Panc1 (cell line): Measurements from ENCODE around the gene DQX1. TPM values are rescaled to one million over a fixed set of nuclear protein-coding genes. Genes with fewer than 3 reads are reported as not detected.

Source experiments
- ATAC-seq: fragments of 200-7000 bp; cut with Tn5 transposase; 2 replicates; pipeline ENCODE4 v1.9.1; 2020; ENCODE audit warnings: mild to moderate bottlenecking, moderate library complexity
- BruUV-seq: library from RNA; stranded (reverse); fragments of 400-500 nt; replicated peaks from 2 replicates; lab custom pipeline; 2021; lab: Mats Ljungman, UMichigan
- CTCF ChIA-PET: fragments of 300-600 bp; sonication (Branson Sonifier 250); formaldehyde crosslinking; loops from one replicate; lab custom pipeline; 2022; ENCODE audit warnings: antibody characterized with exemption; lab: Charles Lee
- POLR2A ChIA-PET: fragments of 300-600 bp; sonication (Branson Sonifier 250); formaldehyde crosslinking; loops from one replicate; lab custom pipeline; 2022; ENCODE audit warnings: antibody characterized with exemption; lab: Charles Lee
- DNase-seq: peaks from one replicate; pipeline ENCODE4 v3.0.0-alpha.2; 2010; ENCODE audit warnings: low read depth, low spot score
- H3K27ac ChIP-seq: 2 replicates; pipeline ENCODE4 v1.5.1; 2011; ENCODE audit warnings: mild to moderate bottlenecking, low read length, inconsistent platforms
- H3K27me3 ChIP-seq: fragments of 200-500 bp; sonication (Bioruptor generic); 2 replicates; pipeline ENCODE4 v1.6.0; 2014; ENCODE audit warnings: low read length, inconsistent platforms; ENCODE audit not compliant: control insufficient read depth, insufficient read depth
- H3K36me3 ChIP-seq: fragments of 200-500 bp; sonication (Bioruptor generic); 2 replicates; pipeline ENCODE4 v1.5.1; 2014; ENCODE audit warnings: inconsistent platforms, mild to moderate bottlenecking, low read length, moderate library complexity; ENCODE audit not compliant: control insufficient read depth, insufficient read depth
- H3K4me1 ChIP-seq: 2 replicates; pipeline ENCODE4 v1.5.1; 2011; ENCODE audit warnings: inconsistent platforms, mild to moderate bottlenecking, low read length, moderate library complexity; ENCODE audit not compliant: control insufficient read depth, insufficient read depth
- H3K4me3 ChIP-seq, 2 experiments: 2 replicates each; pipeline ENCODE4 v1.5.1; 2011 to 2012; ENCODE audit warnings: low read depth in 2 of 2, low read length in 2 of 2, mild to moderate bottlenecking in 2 of 2, inconsistent platforms in 1 of 2, moderate library complexity in 1 of 2
- H3K9me3 ChIP-seq: fragments of 200-500 bp; sonication (Bioruptor generic); 2 replicates; pipeline ENCODE4 v1.5.1; 2014; ENCODE audit warnings: low read depth, mild to moderate bottlenecking, inconsistent platforms, low read length, moderate library complexity; ENCODE audit not compliant: control insufficient read depth, insufficient read depth
- POLR2AphosphoS5 ChIP-seq: IDR thresholded peaks from 2 replicates; pipeline ENCODE4 v1.6.1; 2012; ENCODE audit warnings: mild to moderate bottlenecking, low read depth, low read length, moderate library complexity
- SIN3A ChIP-seq: IDR thresholded peaks from 2 replicates; pipeline ENCODE4 v1.6.1; 2012; ENCODE audit warnings: low read depth, mild to moderate bottlenecking, low read length, moderate library complexity, borderline replicate concordance; ENCODE audit not compliant: insufficient read depth
- TCF7L2 ChIP-seq: IDR thresholded peaks from 2 replicates; pipeline ENCODE4 v1.6.1; 2011; ENCODE audit warnings: mild to moderate bottlenecking, low read depth, low read length, inconsistent platforms
- in situ Hi-C: cut with HindIII; loops from 2 replicates; pipeline ENCODE4 v1.10.0; 2016; ENCODE audit warnings: low sequenced_read_pairs, low pct_unique_long_range_greater_than_20kb
- intact Hi-C: fragments of 100-400 bp; cut with micrococcal nuclease; formaldehyde crosslinking; loops from one replicate; pipeline ENCODE4 v1.10.0; 2022; ENCODE audit not compliant: unreplicated experiment
- total RNA-seq: library from RNA; stranded (reverse); gene quantifications from one replicate; pipeline ENCODE4 v1.2.1, GENCODE V29; 2021; ENCODE audit not compliant: unreplicated experiment
- TF ChIP-seq, protein P1 (sequence below), 2 experiments: IDR thresholded peaks; 2 replicates each; pipeline ENCODE4 v1.6.1; 2011 to 2012; ENCODE audit warnings: low read depth in 2 of 2, control low read depth in 1 of 2, low read length in 1 of 2, mild to moderate bottlenecking in 1 of 2, moderate library complexity in 1 of 2; ENCODE audit not compliant: insufficient read depth in 1 of 2

Gene DQX1
- total RNA-seq, 1 experiment from 2014 or later = 0.41 TPM

DNA sequence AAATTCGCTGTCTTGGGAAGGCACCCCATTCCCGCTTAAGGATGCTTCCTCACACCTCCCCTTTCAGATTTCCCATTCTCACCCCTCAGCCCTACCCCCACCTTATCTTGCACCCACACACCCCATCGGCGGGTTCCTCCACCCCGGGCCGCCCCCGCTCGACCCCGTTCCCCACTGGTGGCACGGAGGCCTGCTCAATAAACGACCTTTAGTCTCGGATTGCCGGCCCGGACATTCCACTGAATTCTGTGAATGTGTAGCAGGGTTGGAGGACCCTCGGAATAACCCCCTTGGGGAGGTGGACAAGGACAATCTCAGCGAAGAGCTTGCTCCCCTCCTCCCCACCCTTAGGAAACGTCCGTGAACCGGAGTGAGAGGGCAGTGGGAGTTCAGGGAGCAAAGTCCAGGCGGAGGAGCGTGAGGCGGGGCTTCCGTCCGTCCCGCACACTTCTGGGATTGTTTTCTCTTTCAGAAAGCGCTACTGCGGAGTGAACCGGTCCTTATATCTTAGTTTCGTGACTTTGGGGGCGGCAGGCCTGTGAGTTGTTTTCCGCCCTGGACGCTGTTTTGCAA is 23.8 kb downstream of the DQX1 start:
- CTCF ChIA-PET = interaction anchor here (0.9 kb wide), 1 partner anchor 84 kb away, joined by 3 read pairs; no protein-coding TSS in a partner anchor
- Histone ChIP-seq H3K9me3 (no peaks in the 10 kb centered on the region), H3K27me3 (no peaks in the 10 kb centered on the region), H3K4me1 (peaks cover 55% of the 10 kb centered on the region), H3K4me3 (peak overlapping the region; percentile 86 to 94), H3K36me3 (no peaks in the 10 kb centered on the region; the same call in 1 of the 2 replicates), H3K27ac (peak overlapping the region; percentile 98)
- in situ Hi-C loops = no loop called here
- ATAC-seq (no peak), DNase-seq (no peak)
- intact Hi-C loops = loop anchor here (10.0 kb wide), 1 partner anchor 83 kb away; no protein-coding TSS in a partner anchor
- BruUV-seq = no TSS peak
- TF ChIP-seq POLR2AphosphoS5 (no peak), TCF7L2 (no peak), SIN3A (no peak)
- TF ChIP-seq, protein P1, sequence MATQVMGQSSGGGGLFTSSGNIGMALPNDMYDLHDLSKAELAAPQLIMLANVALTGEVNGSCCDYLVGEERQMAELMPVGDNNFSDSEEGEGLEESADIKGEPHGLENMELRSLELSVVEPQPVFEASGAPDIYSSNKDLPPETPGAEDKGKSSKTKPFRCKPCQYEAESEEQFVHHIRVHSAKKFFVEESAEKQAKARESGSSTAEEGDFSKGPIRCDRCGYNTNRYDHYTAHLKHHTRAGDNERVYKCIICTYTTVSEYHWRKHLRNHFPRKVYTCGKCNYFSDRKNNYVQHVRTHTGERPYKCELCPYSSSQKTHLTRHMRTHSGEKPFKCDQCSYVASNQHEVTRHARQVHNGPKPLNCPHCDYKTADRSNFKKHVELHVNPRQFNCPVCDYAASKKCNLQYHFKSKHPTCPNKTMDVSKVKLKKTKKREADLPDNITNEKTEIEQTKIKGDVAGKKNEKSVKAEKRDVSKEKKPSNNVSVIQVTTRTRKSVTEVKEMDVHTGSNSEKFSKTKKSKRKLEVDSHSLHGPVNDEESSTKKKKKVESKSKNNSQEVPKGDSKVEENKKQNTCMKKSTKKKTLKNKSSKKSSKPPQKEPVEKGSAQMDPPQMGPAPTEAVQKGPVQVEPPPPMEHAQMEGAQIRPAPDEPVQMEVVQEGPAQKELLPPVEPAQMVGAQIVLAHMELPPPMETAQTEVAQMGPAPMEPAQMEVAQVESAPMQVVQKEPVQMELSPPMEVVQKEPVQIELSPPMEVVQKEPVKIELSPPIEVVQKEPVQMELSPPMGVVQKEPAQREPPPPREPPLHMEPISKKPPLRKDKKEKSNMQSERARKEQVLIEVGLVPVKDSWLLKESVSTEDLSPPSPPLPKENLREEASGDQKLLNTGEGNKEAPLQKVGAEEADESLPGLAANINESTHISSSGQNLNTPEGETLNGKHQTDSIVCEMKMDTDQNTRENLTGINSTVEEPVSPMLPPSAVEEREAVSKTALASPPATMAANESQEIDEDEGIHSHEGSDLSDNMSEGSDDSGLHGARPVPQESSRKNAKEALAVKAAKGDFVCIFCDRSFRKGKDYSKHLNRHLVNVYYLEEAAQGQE (IDR thresholded peaks at IDR 0.05; ENCODE audit: insufficient read depth in 1 of 2, low read depth in 2 of 2, low read length in 1 of 2) = 0 out of 4 replicates have a peak, but pooled peaks of 1 of the 2 experiments have one; percentile 25
- POLR2A ChIA-PET = no interaction called here

DNA sequence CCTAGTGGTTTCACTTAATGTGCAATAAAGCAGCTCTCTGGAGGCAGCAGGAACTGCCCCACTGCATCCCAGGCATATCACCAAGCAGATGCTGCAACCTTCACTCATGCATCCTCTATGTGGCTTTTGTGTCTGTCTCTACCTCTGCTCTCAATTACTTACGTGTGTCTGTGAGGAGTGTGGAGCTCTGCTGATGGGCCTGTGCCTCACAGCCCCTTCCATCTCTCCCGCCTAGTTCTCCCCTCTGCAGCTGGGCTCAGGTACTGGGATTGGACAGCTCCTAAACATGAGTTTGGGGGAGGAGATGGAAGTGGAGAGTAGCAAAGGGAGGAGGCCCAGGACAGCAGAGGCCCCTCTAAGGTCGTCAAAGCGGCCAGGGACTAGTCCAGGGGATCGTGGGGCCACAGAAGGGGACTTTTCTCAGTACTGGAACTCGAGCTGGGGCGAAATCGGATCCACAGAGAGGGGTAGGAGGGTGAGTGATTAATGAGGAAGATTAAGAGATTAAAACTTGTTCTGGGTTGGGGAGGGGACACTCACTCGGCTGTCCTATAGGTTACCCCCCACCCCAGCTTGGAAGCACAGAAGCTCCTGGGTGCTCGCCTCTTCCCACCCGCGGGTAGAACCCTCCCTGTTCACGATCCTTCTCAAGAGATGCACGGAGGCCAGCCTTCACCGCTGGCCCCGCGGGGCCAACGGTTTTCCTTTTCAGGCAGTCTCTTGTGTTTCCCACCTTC is 24.5 kb downstream of the DQX1 start:
- H3K4me3 ChIP-seq = peak overlapping the region; percentile 86 to 94
- no TSS peak for BruUV-seq
- DNase-seq = no peak
- CTCF ChIA-PET = interaction anchor here (0.7 to 0.9 kb wide), 2 partner anchors 19 to 85 kb away, joined by 3 to 5 read pairs; partner anchors contain the start of genes CCDC142 and TTC31
- H3K27me3 ChIP-seq = no peaks in the 10 kb centered on the region
- H3K4me1 ChIP-seq = peaks cover 55% of the 10 kb centered on the region
- no peak for ATAC-seq
- intact Hi-C loops (loop anchor here (10.0 kb wide), 1 partner anchor 83 kb away; no protein-coding TSS in a partner anchor), in situ Hi-C loops (no loop called here)
- TF ChIP-seq SIN3A (no peak), POLR2AphosphoS5 (no peak; the same call in 1 of the 2 replicates)
- TF ChIP-seq, protein P1 (IDR thresholded peaks at IDR 0.05; ENCODE audit: insufficient read depth in 1 of 2, low read depth in 2 of 2, low read length in 1 of 2) = peak; percentile 70 to 72; a peak in 3 of 4 replicates
- no peaks in the 10 kb centered on the region for H3K9me3 ChIP-seq
- no peaks in the 10 kb centered on the region; the same call in 1 of the 2 replicates for H3K36me3 ChIP-seq
- POLR2A ChIA-PET = interaction anchor here (1.5 kb wide), 1 partner anchor 43 kb away, joined by 3 read pairs; the partner anchor contains the start of gene WBP1
- H3K27ac ChIP-seq = peak overlapping the region; percentile 98
